ENCODE data around the gene ARHGAP26. TPM values are rescaled to one million over a fixed set of nuclear protein-coding genes. Genes with fewer than 3 reads are reported as not detected.

Gene ARHGAP26
- total and polyA plus RNA-seq, 7 experiments from 2014 or later = 10.5 to 123 (median 22.7) TPM

DNA sequence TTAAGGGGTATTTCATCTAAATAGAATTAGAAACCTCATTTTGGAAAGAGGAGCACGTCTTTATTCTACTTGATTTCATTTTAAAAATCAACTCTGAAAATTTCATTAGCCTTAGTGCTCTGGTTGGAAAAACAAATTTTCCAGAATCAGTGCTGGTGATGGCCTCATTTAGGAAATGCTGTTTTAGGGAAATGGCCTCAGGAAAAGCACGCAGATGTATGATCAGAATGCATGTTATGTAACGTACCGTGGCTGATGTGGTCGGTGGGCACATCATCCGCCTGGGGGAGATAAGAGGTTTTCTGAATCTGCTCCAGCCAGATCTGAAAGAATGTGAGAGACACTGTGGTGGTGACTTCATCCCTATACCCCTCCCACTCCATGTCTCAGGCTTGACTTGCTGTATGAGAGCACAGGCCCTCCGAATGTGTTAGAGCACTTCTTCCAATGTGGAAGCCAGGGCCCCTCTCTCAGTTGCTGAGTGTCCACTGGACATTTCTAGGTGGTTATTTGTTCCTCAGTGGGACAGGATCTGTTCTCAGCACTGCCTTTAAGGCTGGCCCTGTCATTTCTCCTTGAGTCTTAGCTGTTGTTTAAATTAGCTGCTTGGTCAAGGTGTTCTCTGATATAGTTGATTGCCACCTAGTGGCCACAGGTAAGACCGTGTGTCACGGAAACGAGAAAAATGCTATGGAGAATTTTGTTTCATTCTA is 96.5 kb downstream of the ARHGAP26 start:
- Histone ChIP-seq H3K27ac (ENCODE audit: low read depth, low read length) (no peak overlapping the region), H3K4me1 (ENCODE audit: control insufficient read depth in 2 of 2, insufficient read depth in 2 of 2, low read length in 2 of 2) (peaks cover 0 to 12% of the 10 kb centered on the region in 2 donors), H3K4me3 (ENCODE audit: low read length) (no peak overlapping the region), H3K27me3 (ENCODE audit: control insufficient read depth in 2 of 2, insufficient read depth in 2 of 2, low read length in 2 of 2) (no peaks in the 10 kb centered on the region), H3K9me3 (ENCODE audit: control insufficient read depth in 2 of 3, low read length in 3 of 3) (no peaks in the 10 kb centered on the region), H3K36me3 (ENCODE audit: control insufficient read depth in 2 of 3, insufficient read depth in 3 of 3, low read length in 3 of 3) (no peaks in the 10 kb centered on the region)
- intact Hi-C loops (cut with micrococcal nuclease) = loop anchor here (1.0 to 5.0 kb wide), 7 partner anchors 22 to 209 kb away; partner anchors contain the start of gene ARHGAP26 (in 2 of the 2)
- peak; percentile 88 for ATAC-seq
- ChIA-PET POLR2A (interaction anchor here (0.6 to 1.5 kb wide), 5 partner anchors 26 to 118 kb away, joined by 3 to 4 read pairs (median 3); partner anchors contain the start of gene ARHGAP26), CTCF (interaction anchor here (0.6 to 3.2 kb wide), 22 partner anchors 14 to 788 kb away, joined by 3 to 32 read pairs (median 5); partner anchors contain the start of gene ARHGAP26)
- H3K27me3 Mint-ChIP-seq = no peaks in the 10 kb centered on the region
- H3K36me3 Mint-ChIP-seq = no peaks in the 10 kb centered on the region
- DNase-seq = peak in 8 of 9 donors; percentile 24 to 66 (median 59)
- H3K9me3 Mint-ChIP-seq = no peaks in the 10 kb centered on the region
- H3K4me1 Mint-ChIP-seq = peaks cover 25 to 54% (median 50%) of the 10 kb centered on the region in 7 donors
- H3K4me3 Mint-ChIP-seq = peak overlapping the region in 1 of 10 donors; percentile 26
- H3K27ac Mint-ChIP-seq = peak overlapping the region in 4 of 9 donors; percentile 8 to 17 (median 12)

GRCh38 chr5:142869886-142870285 is 99.7 kb downstream of the ARHGAP26 start:
- peaks cover 0 to 5% of the 10 kb centered on the region in 2 donors for H3K4me1 ChIP-seq (ENCODE audit: control insufficient read depth in 2 of 2, insufficient read depth in 2 of 2, low read length in 2 of 2)
- DNase-seq (no peak), ATAC-seq (no peak)
- Mint-ChIP-seq H3K27me3 (no peaks in the 10 kb centered on the region), H3K4me3 (no peak overlapping the region), H3K4me1 (peaks cover 13 to 29% (median 26%) of the 10 kb centered on the region in 7 donors), H3K36me3 (no peaks in the 10 kb centered on the region), H3K9me3 (no peaks in the 10 kb centered on the region), H3K27ac (peak overlapping the region in 1 of 9 donors; percentile 12)
- CTCF ChIA-PET = interaction anchor here (1.0 to 2.6 kb wide), 5 partner anchors 9 to 155 kb away, joined by 4 to 24 read pairs (median 6); no protein-coding TSS in a partner anchor
- H3K4me3 ChIP-seq (ENCODE audit: low read length) = no peak overlapping the region
- H3K27me3 ChIP-seq (ENCODE audit: control insufficient read depth in 2 of 2, insufficient read depth in 2 of 2, low read length in 2 of 2) = no peaks in the 10 kb centered on the region
- H3K27ac ChIP-seq (ENCODE audit: low read depth, low read length) = no peak overlapping the region
- no peaks in the 10 kb centered on the region for H3K9me3 ChIP-seq (ENCODE audit: control insufficient read depth in 2 of 3, low read length in 3 of 3)
- intact Hi-C loops (cut with micrococcal nuclease) = loop anchor here in 1 of 2 donors (5.0 kb wide), 1 partner anchor 213 kb away; no protein-coding TSS in a partner anchor
- no peaks in the 10 kb centered on the region for H3K36me3 ChIP-seq (ENCODE audit: control insufficient read depth in 2 of 3, insufficient read depth in 3 of 3, low read length in 3 of 3)
- POLR2A ChIA-PET = no interaction called here

DNA sequence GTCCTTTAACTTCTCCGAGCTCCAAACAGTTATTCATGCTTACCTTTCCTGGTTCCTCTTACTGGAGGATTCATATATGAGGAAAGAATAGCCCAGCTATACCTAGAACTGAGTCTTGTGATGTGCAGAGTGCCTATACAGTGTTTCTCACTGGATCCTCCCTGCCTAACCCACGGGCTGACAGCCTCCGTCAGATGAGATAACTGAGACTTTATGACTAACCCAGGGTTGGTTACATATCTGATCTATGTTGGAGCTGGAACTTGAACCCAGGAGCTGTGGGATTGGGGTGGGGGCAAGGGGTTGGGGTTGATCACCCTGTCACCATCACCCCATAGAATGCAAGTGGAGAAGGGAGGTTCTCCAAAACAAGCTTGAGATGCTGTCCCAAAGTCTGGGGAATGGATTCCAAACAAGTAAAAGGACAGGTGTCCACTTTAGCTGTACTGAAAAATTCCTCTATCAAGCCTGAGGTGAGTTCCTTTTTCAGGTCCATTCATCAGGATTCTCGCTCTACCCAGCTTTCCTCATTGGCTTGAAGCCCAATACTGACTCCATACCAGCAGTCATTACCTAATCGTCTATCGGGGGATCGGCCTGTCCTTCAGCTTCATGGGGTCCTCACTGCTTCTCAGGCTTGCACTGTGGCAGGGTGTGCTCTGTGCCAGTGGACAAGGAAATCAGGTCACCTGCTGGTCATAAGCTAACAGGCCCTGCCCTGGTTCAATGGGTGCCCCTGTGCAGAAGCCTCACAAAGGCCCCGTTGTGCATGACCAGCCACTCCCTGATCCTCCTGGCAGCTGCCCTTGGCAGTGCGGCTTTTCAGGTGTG is 100.6 kb downstream of the ARHGAP26 start:
- H3K4me1 ChIP-seq (ENCODE audit: control insufficient read depth in 2 of 2, insufficient read depth in 2 of 2, low read length in 2 of 2) = peaks cover 0 to 5% of the 10 kb centered on the region in 2 donors
- H3K27ac Mint-ChIP-seq = no peak overlapping the region
- H3K4me1 Mint-ChIP-seq = peaks cover 10 to 24% (median 20%) of the 10 kb centered on the region in 7 donors
- DNase-seq = no peak
- no peak overlapping the region for H3K4me3 Mint-ChIP-seq
- no peak overlapping the region for H3K27ac ChIP-seq (ENCODE audit: low read depth, low read length)
- no peaks in the 10 kb centered on the region for H3K9me3 Mint-ChIP-seq
- peaks cover 0 to 4% (median 0%) of the 10 kb centered on the region in 5 donors for H3K36me3 Mint-ChIP-seq
- intact Hi-C loops (cut with micrococcal nuclease) = no loop called here
- no peak overlapping the region for H3K4me3 ChIP-seq (ENCODE audit: low read length)
- H3K36me3 ChIP-seq (ENCODE audit: control insufficient read depth in 2 of 3, insufficient read depth in 3 of 3, low read length in 3 of 3) = no peaks in the 10 kb centered on the region
- CTCF ChIA-PET = interaction anchor here (1.0 to 2.6 kb wide), 7 partner anchors 9 to 156 kb away, joined by 3 to 24 read pairs (median 5); partner anchors contain the start of gene ARHGAP26
- H3K9me3 ChIP-seq (ENCODE audit: control insufficient read depth in 2 of 3, low read length in 3 of 3) = no peaks in the 10 kb centered on the region
- no peaks in the 10 kb centered on the region for H3K27me3 Mint-ChIP-seq
- H3K27me3 ChIP-seq (ENCODE audit: control insufficient read depth in 2 of 2, insufficient read depth in 2 of 2, low read length in 2 of 2) = no peaks in the 10 kb centered on the region
- POLR2A ChIA-PET = interaction anchor here (0.6 kb wide), 1 partner anchor 93 kb away, joined by 3 read pairs; no protein-coding TSS in a partner anchor
- no peak for ATAC-seq

DNA sequence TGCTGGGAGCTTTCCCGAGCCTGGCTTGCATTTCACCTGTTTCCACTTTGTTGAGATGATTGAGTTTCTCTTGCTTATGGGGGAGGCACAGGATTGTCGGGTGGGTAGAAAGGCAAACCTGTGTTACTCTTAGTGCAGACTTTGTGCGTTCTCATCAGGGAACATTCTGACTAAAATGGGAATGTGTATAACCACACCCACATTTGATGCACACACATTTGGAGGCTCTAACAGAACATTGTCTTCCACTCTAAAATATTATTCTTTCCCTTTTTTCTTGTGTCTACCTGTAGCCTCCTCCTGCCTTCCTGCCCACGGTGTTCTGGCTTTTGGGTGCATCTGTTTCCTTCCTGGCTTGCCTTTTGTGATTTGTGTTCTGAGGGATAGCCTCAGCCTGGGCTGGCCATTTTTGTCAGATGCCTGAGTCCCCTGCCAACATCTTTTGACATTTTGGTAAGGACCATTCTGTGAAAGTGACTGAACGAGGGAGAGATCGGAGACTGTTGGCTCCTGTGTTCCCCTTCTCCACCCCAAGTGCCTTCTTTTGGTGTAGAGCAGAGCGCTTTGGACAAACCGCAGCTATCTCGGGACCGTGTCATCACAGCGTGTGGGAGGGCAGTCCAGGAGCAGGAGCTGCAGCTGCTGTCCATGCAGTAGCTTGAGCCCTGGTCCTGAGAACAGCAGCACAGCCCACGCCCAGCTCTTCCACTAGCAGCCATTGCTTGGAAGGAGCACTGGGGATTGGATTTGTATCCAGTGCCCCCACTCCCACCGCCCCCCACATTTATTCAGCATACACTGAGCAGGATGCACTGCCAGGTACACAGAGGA is 101.4 kb downstream of the ARHGAP26 start:
- H3K4me1 Mint-ChIP-seq = peaks cover 10 to 24% (median 17%) of the 10 kb centered on the region in 7 donors
- H3K27me3 Mint-ChIP-seq = no peaks in the 10 kb centered on the region
- peaks cover 0 to 4% (median 0%) of the 10 kb centered on the region in 5 donors for H3K36me3 Mint-ChIP-seq
- intact Hi-C loops (cut with micrococcal nuclease) = no loop called here
- no peaks in the 10 kb centered on the region for H3K9me3 Mint-ChIP-seq
- ChIA-PET CTCF (interaction anchor here (0.7 to 2.6 kb wide), 7 partner anchors 8 to 157 kb away, joined by 3 to 24 read pairs (median 5); partner anchors contain the start of gene ARHGAP26), POLR2A (interaction anchor here (0.6 kb wide), 1 partner anchor 94 kb away, joined by 3 read pairs; no protein-coding TSS in a partner anchor)
- no peak for ATAC-seq
- DNase-seq = no peak
- H3K27ac Mint-ChIP-seq = peak overlapping the region in 1 of 9 donors; percentile 20
- Histone ChIP-seq H3K27me3 (ENCODE audit: control insufficient read depth in 2 of 2, insufficient read depth in 2 of 2, low read length in 2 of 2) (no peaks in the 10 kb centered on the region), H3K27ac (ENCODE audit: low read depth, low read length) (no peak overlapping the region), H3K4me3 (ENCODE audit: low read length) (no peak overlapping the region), H3K36me3 (ENCODE audit: control insufficient read depth in 2 of 3, insufficient read depth in 3 of 3, low read length in 3 of 3) (no peaks in the 10 kb centered on the region), H3K4me1 (ENCODE audit: control insufficient read depth in 2 of 2, insufficient read depth in 2 of 2, low read length in 2 of 2) (peaks cover 0 to 5% of the 10 kb centered on the region in 2 donors), H3K9me3 (ENCODE audit: control insufficient read depth in 2 of 3, low read length in 3 of 3) (no peaks in the 10 kb centered on the region)
- H3K4me3 Mint-ChIP-seq = no peak overlapping the region

DNA sequence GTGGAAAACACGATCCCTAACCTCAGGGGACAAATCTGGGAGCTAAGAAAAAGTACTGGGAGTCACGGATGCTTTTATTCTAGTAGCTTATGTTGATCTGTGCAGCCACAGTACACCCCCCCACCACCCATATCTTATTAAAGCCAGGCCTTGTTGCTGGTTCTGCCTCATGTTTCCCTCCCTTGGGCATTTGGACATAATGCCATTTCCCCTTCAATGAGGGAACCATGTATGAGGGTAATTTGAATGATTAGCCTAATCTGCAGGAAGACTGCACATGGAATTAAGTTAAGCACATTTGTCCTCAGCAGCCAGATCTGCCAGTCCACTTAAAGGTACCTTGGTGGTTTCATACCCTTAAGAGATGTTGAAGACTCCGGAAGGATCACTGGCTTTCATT is 102.0 kb downstream of the ARHGAP26 start:
- Histone ChIP-seq H3K4me3 (ENCODE audit: low read length) (no peak overlapping the region), H3K27ac (ENCODE audit: low read depth, low read length) (no peak overlapping the region), H3K36me3 (ENCODE audit: control insufficient read depth in 2 of 3, insufficient read depth in 3 of 3, low read length in 3 of 3) (no peaks in the 10 kb centered on the region), H3K9me3 (ENCODE audit: control insufficient read depth in 2 of 3, low read length in 3 of 3) (no peaks in the 10 kb centered on the region), H3K27me3 (ENCODE audit: control insufficient read depth in 2 of 2, insufficient read depth in 2 of 2, low read length in 2 of 2) (no peaks in the 10 kb centered on the region), H3K4me1 (ENCODE audit: control insufficient read depth in 2 of 2, insufficient read depth in 2 of 2, low read length in 2 of 2) (no peaks in the 10 kb centered on the region)
- no peaks in the 10 kb centered on the region for H3K9me3 Mint-ChIP-seq
- intact Hi-C loops (cut with micrococcal nuclease) = no loop called here
- ChIA-PET POLR2A (no interaction called here), CTCF (interaction anchor here (0.7 to 2.6 kb wide), 2 partner anchors 17 to 124 kb away, joined by 3 to 24 read pairs; no protein-coding TSS in a partner anchor)
- peaks cover 0 to 4% (median 0%) of the 10 kb centered on the region in 5 donors for H3K36me3 Mint-ChIP-seq
- DNase-seq (no peak), ATAC-seq (no peak)
- no peak overlapping the region for H3K4me3 Mint-ChIP-seq
- no peaks in the 10 kb centered on the region for H3K27me3 Mint-ChIP-seq
- H3K27ac Mint-ChIP-seq = no peak overlapping the region
- peaks cover 3 to 21% (median 11%) of the 10 kb centered on the region in 7 donors for H3K4me1 Mint-ChIP-seq

- H3K36me3 Mint-ChIP-seq = peaks cover 0 to 4% (median 0%) of the 10 kb centered on the region in 5 donors
- CTCF ChIA-PET = no interaction called here
Observed at GRCh38 chr5:142872795-142873194, 102.6 kb downstream of the ARHGAP26 start.

More at GRCh38 chr5:142872795-142873194, 102.6 kb downstream of the ARHGAP26 start:
- H3K27ac Mint-ChIP-seq = no peak overlapping the region
- intact Hi-C loops (cut with micrococcal nuclease) = no loop called here
- no peaks in the 10 kb centered on the region for H3K27me3 Mint-ChIP-seq
- Histone ChIP-seq H3K4me1 (ENCODE audit: control insufficient read depth in 2 of 2, insufficient read depth in 2 of 2, low read length in 2 of 2) (no peaks in the 10 kb centered on the region), H3K27me3 (ENCODE audit: control insufficient read depth in 2 of 2, insufficient read depth in 2 of 2, low read length in 2 of 2) (no peaks in the 10 kb centered on the region), H3K27ac (ENCODE audit: low read depth, low read length) (no peak overlapping the region), H3K9me3 (ENCODE audit: control insufficient read depth in 2 of 3, low read length in 3 of 3) (no peaks in the 10 kb centered on the region), H3K4me3 (ENCODE audit: low read length) (no peak overlapping the region), H3K36me3 (ENCODE audit: control insufficient read depth in 2 of 3, insufficient read depth in 3 of 3, low read length in 3 of 3) (no peaks in the 10 kb centered on the region)
- no peaks in the 10 kb centered on the region for H3K9me3 Mint-ChIP-seq
- ATAC-seq = no peak
- H3K4me3 Mint-ChIP-seq = no peak overlapping the region
- peaks cover 2 to 17% (median 7%) of the 10 kb centered on the region in 7 donors for H3K4me1 Mint-ChIP-seq
- no peak for DNase-seq
- POLR2A ChIA-PET = no interaction called here

Data from naive thymus-derived CD4-positive, alpha-beta T cell (primary cell).